ENCODE results near the gene CGAS.

DNA sequence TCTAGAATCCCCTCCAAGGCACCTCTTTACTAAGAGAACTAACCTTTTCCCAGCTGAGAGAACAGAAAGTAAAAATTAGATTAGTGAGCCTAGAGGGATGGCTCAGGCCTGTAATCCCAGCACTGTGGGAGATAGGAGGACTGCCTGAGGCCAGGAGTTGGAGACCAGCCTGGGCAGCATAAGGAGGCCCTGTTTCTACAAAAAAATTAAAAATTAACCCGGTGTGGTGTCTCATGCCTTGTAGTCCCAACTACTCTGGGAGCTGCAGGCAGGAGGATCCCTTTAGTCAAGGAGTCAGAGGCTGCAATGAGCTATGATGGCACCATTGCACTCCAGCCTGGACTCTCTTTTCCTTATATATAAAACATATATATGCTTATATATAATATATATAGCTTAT is 76.9 kb downstream of the CGAS start:
- TF ChIP-seq, protein P1, sequence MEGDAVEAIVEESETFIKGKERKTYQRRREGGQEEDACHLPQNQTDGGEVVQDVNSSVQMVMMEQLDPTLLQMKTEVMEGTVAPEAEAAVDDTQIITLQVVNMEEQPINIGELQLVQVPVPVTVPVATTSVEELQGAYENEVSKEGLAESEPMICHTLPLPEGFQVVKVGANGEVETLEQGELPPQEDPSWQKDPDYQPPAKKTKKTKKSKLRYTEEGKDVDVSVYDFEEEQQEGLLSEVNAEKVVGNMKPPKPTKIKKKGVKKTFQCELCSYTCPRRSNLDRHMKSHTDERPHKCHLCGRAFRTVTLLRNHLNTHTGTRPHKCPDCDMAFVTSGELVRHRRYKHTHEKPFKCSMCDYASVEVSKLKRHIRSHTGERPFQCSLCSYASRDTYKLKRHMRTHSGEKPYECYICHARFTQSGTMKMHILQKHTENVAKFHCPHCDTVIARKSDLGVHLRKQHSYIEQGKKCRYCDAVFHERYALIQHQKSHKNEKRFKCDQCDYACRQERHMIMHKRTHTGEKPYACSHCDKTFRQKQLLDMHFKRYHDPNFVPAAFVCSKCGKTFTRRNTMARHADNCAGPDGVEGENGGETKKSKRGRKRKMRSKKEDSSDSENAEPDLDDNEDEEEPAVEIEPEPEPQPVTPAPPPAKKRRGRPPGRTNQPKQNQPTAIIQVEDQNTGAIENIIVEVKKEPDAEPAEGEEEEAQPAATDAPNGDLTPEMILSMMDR (IDR thresholded peaks at IDR 0.05; ENCODE audit: low read depth, low read length) = no peak
- no peak for TF ChIP-seq MYC (IDR thresholded peaks at IDR 0.05; ENCODE audit: low read depth, low read length)
- TF ChIP-seq, protein P2, sequence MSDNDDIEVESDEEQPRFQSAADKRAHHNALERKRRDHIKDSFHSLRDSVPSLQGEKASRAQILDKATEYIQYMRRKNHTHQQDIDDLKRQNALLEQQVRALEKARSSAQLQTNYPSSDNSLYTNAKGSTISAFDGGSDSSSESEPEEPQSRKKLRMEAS (IDR thresholded peaks at IDR 0.05; ENCODE audit: low read depth, low read length) = no peak

Measured in NB4 (cell line).